WTC11 (cell line): ENCODE results near the gene TAS2R9. TPM values are rescaled to one million over a fixed set of nuclear protein-coding genes. Genes with fewer than 3 reads are reported as not detected.

Experiments used
- ATAC-seq: fragments of 200-7000 bp; cut with Tn5 transposase; 2 replicates; pipeline ENCODE4 v1.10.0; 2021; ENCODE audit warnings: mild to moderate bottlenecking, moderate library complexity
- CTCF ChIA-PET: fragments of 300-600 bp; sonication (Branson Sonifier 250); formaldehyde crosslinking; loops from one replicate; lab custom pipeline; 2021; ENCODE audit warnings: antibody characterized with exemption; lab: Charles Lee
- POLR2A ChIA-PET: fragments of 350-600 bp; sonication (Branson Sonifier 250); formaldehyde crosslinking; loops from one replicate; lab custom pipeline; 2021; ENCODE audit warnings: antibody characterized with exemption; lab: Charles Lee
- DNase-seq: peaks from one replicate; pipeline ENCODE4 v3.0.0; 2021; ENCODE audit warnings: low spot score
- H3K27ac Mint-ChIP-seq: 2 replicates; pipeline ENCODE4 v1.8.0; 2021; ENCODE audit warnings: mixed read lengths
- H3K27me3 Mint-ChIP-seq: 2 replicates; pipeline ENCODE4 v1.8.0; 2021; ENCODE audit warnings: low read depth, mild to moderate bottlenecking, moderate library complexity, mixed read lengths
- H3K36me3 Mint-ChIP-seq: 2 replicates; pipeline ENCODE4 v1.8.0; 2021; ENCODE audit warnings: mixed read lengths
- H3K4me1 Mint-ChIP-seq: 2 replicates; pipeline ENCODE4 v1.8.0; 2022; ENCODE audit warnings: mixed read lengths
- H3K4me3 Mint-ChIP-seq: 2 replicates; pipeline ENCODE4 v1.8.0; 2021; ENCODE audit warnings: mild to moderate bottlenecking, moderate library complexity, mixed read lengths
- H3K9me3 Mint-ChIP-seq: 2 replicates; pipeline ENCODE4 v1.8.0; 2021; ENCODE audit warnings: mixed read lengths
- EMX1 ChIP-seq: fragments of 250-450 bp; sonication (Bioruptor Pico); IDR thresholded peaks from 2 replicates; pipeline ENCODE4 v1.8.0; 2021; ENCODE audit warnings: mild to moderate bottlenecking
- ESRRA ChIP-seq: sonication (generic); formaldehyde crosslinking; IDR thresholded peaks from 2 replicates; pipeline ENCODE4 v1.8.1; 2022; ENCODE audit warnings: mild to moderate bottlenecking, missing genetic modification reagents, borderline replicate concordance
- FOXJ3 ChIP-seq: sonication (generic); formaldehyde crosslinking; IDR thresholded peaks from 2 replicates; pipeline ENCODE4 v1.9.0; 2021; ENCODE audit warnings: missing genetic modification reagents, mild to moderate bottlenecking, borderline replicate concordance
- FOXK1 ChIP-seq: sonication (generic); formaldehyde crosslinking; IDR thresholded peaks from 2 replicates; pipeline ENCODE4 v1.8.0; 2022; ENCODE audit warnings: mild to moderate bottlenecking, moderate library complexity, missing genetic modification reagents
- FOXP1 ChIP-seq: sonication (generic); formaldehyde crosslinking; IDR thresholded peaks from 2 replicates; pipeline ENCODE4 v1.8.0; 2022; ENCODE audit warnings: missing genetic modification reagents, mild to moderate bottlenecking, moderate library complexity, borderline replicate concordance
- GTF2I ChIP-seq: fragments of 250-450 bp; sonication (Bioruptor Pico); conservative IDR thresholded peaks from 2 replicates; pipeline ENCODE4 v1.4.0; 2021; ENCODE audit warnings: mild to moderate bottlenecking
- JAZF1 ChIP-seq: fragments of 250-450 bp; sonication (Bioruptor Pico); IDR thresholded peaks from 2 replicates; pipeline ENCODE4 v1.9.0; 2021; ENCODE audit warnings: moderate library complexity, mild to moderate bottlenecking, inconsistent platforms
- NFYB ChIP-seq: sonication (generic); formaldehyde crosslinking; conservative IDR thresholded peaks from 2 replicates; pipeline ENCODE4 v1.8.0; 2022; ENCODE audit warnings: low read depth, missing genetic modification reagents
- NR1H2 ChIP-seq: sonication (generic); formaldehyde crosslinking; IDR thresholded peaks from 2 replicates; pipeline ENCODE4 v1.9.0; 2021; ENCODE audit warnings: mild to moderate bottlenecking, moderate library complexity, missing genetic modification reagents
- PRRX2 ChIP-seq: fragments of 250-450 bp; sonication (Bioruptor Pico); IDR thresholded peaks from 2 replicates; pipeline ENCODE4 v1.8.0; 2021; ENCODE audit warnings: mild to moderate bottlenecking
- ZBTB21 ChIP-seq: sonication (generic); formaldehyde crosslinking; IDR thresholded peaks from 2 replicates; pipeline ENCODE4 v1.8.1; 2023; ENCODE audit warnings: mild to moderate bottlenecking, missing genetic modification reagents, borderline replicate concordance
- ZNF121 ChIP-seq: sonication (generic); formaldehyde crosslinking; IDR thresholded peaks from 2 replicates; pipeline ENCODE4 v1.8.0; 2023; ENCODE audit warnings: missing genetic modification reagents
- ZNF138 ChIP-seq: sonication (generic); formaldehyde crosslinking; conservative IDR thresholded peaks from 2 replicates; pipeline ENCODE4 v1.8.1; 2022; ENCODE audit warnings: mild to moderate bottlenecking, moderate library complexity, missing genetic modification reagents
- ZSCAN18 ChIP-seq: fragments of 250-450 bp; sonication (Bioruptor Pico); IDR thresholded peaks from 2 replicates; pipeline ENCODE4 v2.1.2; 2022; ENCODE audit warnings: mild to moderate bottlenecking, moderate library complexity
- total RNA-seq: library from RNA; stranded (reverse); gene quantifications from 3 replicates; pipeline ENCODE4 v1.2.3, GENCODE V29; 2021
- TF ChIP-seq, protein P1 (sequence below): sonication (generic); formaldehyde crosslinking; IDR thresholded peaks from 2 replicates; pipeline ENCODE4 v1.8.1; 2023; ENCODE audit warnings: mild to moderate bottlenecking, missing genetic modification reagents, moderate library complexity
- TF ChIP-seq, protein P2 (sequence below): fragments of 250-450 bp; sonication (Bioruptor Pico); IDR thresholded peaks from 2 replicates; pipeline ENCODE4 v1.8.0; 2021; ENCODE audit warnings: mild to moderate bottlenecking
- TF ChIP-seq, protein P3 (sequence below): sonication (generic); formaldehyde crosslinking; IDR thresholded peaks from 2 replicates; pipeline ENCODE4 v1.8.1; 2023; ENCODE audit warnings: mild to moderate bottlenecking, missing genetic modification reagents, borderline replicate concordance
- TF ChIP-seq, protein P4 (sequence below): sonication (generic); formaldehyde crosslinking; IDR thresholded peaks from 2 replicates; pipeline ENCODE4 v1.8.1; 2022; ENCODE audit warnings: low read depth, missing genetic modification reagents, borderline replicate concordance
- TF ChIP-seq, protein P5 (sequence below): sonication (generic); formaldehyde crosslinking; IDR thresholded peaks from 2 replicates; pipeline ENCODE4 v1.8.0; 2022; ENCODE audit warnings: mild to moderate bottlenecking, missing genetic modification reagents
- TF ChIP-seq, protein P6 (sequence below): sonication (generic); formaldehyde crosslinking; IDR thresholded peaks from 2 replicates; pipeline ENCODE4 v1.8.0; 2022; ENCODE audit warnings: missing genetic modification reagents

The TAS2R9 gene
- total RNA-seq, 1 experiment from 2014 or later, result not detected

GRCh38 chr12:10838461-10838860 is 28.5 kb upstream of the TAS2R9 start (continued):
- no peak for TF ChIP-seq GTF2I (CRISPR knock-in tag)
- no peak for TF ChIP-seq PRRX2
- no peak for TF ChIP-seq ZNF138 (CRISPR knock-in tag)
- TF ChIP-seq, protein P1, sequence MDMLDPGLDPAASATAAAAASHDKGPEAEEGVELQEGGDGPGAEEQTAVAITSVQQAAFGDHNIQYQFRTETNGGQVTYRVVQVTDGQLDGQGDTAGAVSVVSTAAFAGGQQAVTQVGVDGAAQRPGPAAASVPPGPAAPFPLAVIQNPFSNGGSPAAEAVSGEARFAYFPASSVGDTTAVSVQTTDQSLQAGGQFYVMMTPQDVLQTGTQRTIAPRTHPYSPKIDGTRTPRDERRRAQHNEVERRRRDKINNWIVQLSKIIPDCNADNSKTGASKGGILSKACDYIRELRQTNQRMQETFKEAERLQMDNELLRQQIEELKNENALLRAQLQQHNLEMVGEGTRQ (CRISPR knock-in tag), result no peak
- no peak for TF ChIP-seq ZNF121 (CRISPR knock-in tag)
- TF ChIP-seq, all 79 proteins: peak for 0

GRCh38 chr12:10829994-10830393 is 20.0 kb upstream of the TAS2R9 start:
- Mint-ChIP-seq H3K4me3 (no peak overlapping the region), H3K27me3 (no peaks in the 10 kb centered on the region), H3K4me1 (no peaks in the 10 kb centered on the region), H3K9me3 (no peaks in the 10 kb centered on the region), H3K36me3 (no peaks in the 10 kb centered on the region), H3K27ac (no peak overlapping the region)
- no peak for ATAC-seq
- POLR2A ChIA-PET, result no interaction called here
- no peak for DNase-seq
- CTCF ChIA-PET, result no interaction called here
- TF ChIP-seq, protein P2, sequence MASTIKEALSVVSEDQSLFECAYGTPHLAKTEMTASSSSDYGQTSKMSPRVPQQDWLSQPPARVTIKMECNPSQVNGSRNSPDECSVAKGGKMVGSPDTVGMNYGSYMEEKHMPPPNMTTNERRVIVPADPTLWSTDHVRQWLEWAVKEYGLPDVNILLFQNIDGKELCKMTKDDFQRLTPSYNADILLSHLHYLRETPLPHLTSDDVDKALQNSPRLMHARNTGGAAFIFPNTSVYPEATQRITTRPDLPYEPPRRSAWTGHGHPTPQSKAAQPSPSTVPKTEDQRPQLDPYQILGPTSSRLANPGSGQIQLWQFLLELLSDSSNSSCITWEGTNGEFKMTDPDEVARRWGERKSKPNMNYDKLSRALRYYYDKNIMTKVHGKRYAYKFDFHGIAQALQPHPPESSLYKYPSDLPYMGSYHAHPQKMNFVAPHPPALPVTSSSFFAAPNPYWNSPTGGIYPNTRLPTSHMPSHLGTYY (CRISPR knock-in tag), result no peak
- TF ChIP-seq FOXJ3, result no peak
- TF ChIP-seq JAZF1, result no peak
- TF ChIP-seq FOXP1 (CRISPR knock-in tag), result no peak
- no peak for TF ChIP-seq ESRRA (CRISPR knock-in tag)
- TF ChIP-seq, protein P3, sequence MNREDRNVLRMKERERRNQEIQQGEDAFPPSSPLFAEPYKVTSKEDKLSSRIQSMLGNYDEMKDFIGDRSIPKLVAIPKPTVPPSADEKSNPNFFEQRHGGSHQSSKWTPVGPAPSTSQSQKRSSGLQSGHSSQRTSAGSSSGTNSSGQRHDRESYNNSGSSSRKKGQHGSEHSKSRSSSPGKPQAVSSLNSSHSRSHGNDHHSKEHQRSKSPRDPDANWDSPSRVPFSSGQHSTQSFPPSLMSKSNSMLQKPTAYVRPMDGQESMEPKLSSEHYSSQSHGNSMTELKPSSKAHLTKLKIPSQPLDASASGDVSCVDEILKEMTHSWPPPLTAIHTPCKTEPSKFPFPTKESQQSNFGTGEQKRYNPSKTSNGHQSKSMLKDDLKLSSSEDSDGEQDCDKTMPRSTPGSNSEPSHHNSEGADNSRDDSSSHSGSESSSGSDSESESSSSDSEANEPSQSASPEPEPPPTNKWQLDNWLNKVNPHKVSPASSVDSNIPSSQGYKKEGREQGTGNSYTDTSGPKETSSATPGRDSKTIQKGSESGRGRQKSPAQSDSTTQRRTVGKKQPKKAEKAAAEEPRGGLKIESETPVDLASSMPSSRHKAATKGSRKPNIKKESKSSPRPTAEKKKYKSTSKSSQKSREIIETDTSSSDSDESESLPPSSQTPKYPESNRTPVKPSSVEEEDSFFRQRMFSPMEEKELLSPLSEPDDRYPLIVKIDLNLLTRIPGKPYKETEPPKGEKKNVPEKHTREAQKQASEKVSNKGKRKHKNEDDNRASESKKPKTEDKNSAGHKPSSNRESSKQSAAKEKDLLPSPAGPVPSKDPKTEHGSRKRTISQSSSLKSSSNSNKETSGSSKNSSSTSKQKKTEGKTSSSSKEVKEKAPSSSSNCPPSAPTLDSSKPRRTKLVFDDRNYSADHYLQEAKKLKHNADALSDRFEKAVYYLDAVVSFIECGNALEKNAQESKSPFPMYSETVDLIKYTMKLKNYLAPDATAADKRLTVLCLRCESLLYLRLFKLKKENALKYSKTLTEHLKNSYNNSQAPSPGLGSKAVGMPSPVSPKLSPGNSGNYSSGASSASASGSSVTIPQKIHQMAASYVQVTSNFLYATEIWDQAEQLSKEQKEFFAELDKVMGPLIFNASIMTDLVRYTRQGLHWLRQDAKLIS (CRISPR knock-in tag), result no peak
- TF ChIP-seq EMX1, result no peak
- TF ChIP-seq NR1H2 (CRISPR knock-in tag), result no peak
- no peak for TF ChIP-seq ZBTB21
- TF ChIP-seq, protein P4, sequence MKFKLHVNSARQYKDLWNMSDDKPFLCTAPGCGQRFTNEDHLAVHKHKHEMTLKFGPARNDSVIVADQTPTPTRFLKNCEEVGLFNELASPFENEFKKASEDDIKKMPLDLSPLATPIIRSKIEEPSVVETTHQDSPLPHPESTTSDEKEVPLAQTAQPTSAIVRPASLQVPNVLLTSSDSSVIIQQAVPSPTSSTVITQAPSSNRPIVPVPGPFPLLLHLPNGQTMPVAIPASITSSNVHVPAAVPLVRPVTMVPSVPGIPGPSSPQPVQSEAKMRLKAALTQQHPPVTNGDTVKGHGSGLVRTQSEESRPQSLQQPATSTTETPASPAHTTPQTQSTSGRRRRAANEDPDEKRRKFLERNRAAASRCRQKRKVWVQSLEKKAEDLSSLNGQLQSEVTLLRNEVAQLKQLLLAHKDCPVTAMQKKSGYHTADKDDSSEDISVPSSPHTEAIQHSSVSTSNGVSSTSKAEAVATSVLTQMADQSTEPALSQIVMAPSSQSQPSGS (CRISPR knock-in tag), result no peak
- TF ChIP-seq, protein P5, sequence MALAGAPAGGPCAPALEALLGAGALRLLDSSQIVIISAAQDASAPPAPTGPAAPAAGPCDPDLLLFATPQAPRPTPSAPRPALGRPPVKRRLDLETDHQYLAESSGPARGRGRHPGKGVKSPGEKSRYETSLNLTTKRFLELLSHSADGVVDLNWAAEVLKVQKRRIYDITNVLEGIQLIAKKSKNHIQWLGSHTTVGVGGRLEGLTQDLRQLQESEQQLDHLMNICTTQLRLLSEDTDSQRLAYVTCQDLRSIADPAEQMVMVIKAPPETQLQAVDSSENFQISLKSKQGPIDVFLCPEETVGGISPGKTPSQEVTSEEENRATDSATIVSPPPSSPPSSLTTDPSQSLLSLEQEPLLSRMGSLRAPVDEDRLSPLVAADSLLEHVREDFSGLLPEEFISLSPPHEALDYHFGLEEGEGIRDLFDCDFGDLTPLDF (CRISPR knock-in tag), result no peak
- no peak for TF ChIP-seq ZSCAN18
- TF ChIP-seq, protein P6, sequence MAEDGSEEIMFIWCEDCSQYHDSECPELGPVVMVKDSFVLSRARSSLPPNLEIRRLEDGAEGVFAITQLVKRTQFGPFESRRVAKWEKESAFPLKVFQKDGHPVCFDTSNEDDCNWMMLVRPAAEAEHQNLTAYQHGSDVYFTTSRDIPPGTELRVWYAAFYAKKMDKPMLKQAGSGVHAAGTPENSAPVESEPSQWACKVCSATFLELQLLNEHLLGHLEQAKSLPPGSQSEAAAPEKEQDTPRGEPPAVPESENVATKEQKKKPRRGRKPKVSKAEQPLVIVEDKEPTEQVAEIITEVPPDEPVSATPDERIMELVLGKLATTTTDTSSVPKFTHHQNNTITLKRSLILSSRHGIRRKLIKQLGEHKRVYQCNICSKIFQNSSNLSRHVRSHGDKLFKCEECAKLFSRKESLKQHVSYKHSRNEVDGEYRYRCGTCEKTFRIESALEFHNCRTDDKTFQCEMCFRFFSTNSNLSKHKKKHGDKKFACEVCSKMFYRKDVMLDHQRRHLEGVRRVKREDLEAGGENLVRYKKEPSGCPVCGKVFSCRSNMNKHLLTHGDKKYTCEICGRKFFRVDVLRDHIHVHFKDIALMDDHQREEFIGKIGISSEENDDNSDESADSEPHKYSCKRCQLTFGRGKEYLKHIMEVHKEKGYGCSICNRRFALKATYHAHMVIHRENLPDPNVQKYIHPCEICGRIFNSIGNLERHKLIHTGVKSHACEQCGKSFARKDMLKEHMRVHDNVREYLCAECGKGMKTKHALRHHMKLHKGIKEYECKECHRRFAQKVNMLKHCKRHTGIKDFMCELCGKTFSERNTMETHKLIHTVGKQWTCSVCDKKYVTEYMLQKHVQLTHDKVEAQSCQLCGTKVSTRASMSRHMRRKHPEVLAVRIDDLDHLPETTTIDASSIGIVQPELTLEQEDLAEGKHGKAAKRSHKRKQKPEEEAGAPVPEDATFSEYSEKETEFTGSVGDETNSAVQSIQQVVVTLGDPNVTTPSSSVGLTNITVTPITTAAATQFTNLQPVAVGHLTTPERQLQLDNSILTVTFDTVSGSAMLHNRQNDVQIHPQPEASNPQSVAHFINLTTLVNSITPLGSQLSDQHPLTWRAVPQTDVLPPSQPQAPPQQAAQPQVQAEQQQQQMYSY (CRISPR knock-in tag), result no peak
- TF ChIP-seq FOXK1 (CRISPR knock-in tag), result no peak
- TF ChIP-seq NFYB (CRISPR knock-in tag), result no peak
- no peak for TF ChIP-seq ZNF138 (CRISPR knock-in tag)
